GM18867 (cell line): Measurements from ENCODE around the gene PON2.

ENCODE experiments used
- ATAC-seq: cut with Tn5 transposase; IDR thresholded peaks from one replicate; pipeline ENCODE4 v1.9.1; 2021; ENCODE audit warnings: mild to moderate bottlenecking, moderate library complexity; ENCODE audit not compliant: unreplicated experiment

Gene PON2

GRCh38 chr7:95446618-95447017 lies 11.8 kb upstream of the PON2 start:
- no peak for ATAC-seq

GRCh38 chr7:95444796-95445195 lies 10.0 kb upstream of the PON2 start:
- no peak for ATAC-seq

- no peak for ATAC-seq
Measured at GRCh38 chr7:95441042-95441823, 6.4 kb upstream of the PON2 start.

GRCh38 chr7:95440394-95441038 lies 5.7 kb upstream of the PON2 start:
- no peak for ATAC-seq

- no peak for ATAC-seq
Measured at GRCh38 chr7:95436407-95436806, 1.6 kb upstream of the PON2 start.

GRCh38 chr7:95435422-95435780 lies 573 bp upstream of the PON2 start:
- ATAC-seq, result no peak

- no peak for ATAC-seq
Measured at GRCh38 chr7:95433952-95434556, 774 bp downstream of the PON2 start.

- no peak for ATAC-seq
Measured at GRCh38 chr7:95433129-95433528, 1.7 kb downstream of the PON2 start.

GRCh38 chr7:95432606-95433005 lies 2.2 kb downstream of the PON2 start:
- ATAC-seq, result no peak

- no peak for ATAC-seq
Measured at GRCh38 chr7:95430864-95431263, 4.0 kb downstream of the PON2 start.

- ATAC-seq, result no peak
Measured at GRCh38 chr7:95429241-95429990, 5.4 kb downstream of the PON2 start.

GRCh38 chr7:95427914-95428516 lies 6.8 kb downstream of the PON2 start:
- ATAC-seq, result no peak

GRCh38 chr7:95427166-95427565 lies 7.7 kb downstream of the PON2 start:
- ATAC-seq, result no peak

GRCh38 chr7:95425694-95426093 lies 9.1 kb downstream of the PON2 start:
- no peak for ATAC-seq

- no peak for ATAC-seq
Measured at GRCh38 chr7:95424716-95425115, 10.1 kb downstream of the PON2 start.

GRCh38 chr7:95421847-95422444 lies 12.9 kb downstream of the PON2 start:
- ATAC-seq, result no peak

- ATAC-seq, result no peak
Measured at GRCh38 chr7:95421000-95421846, 13.6 kb downstream of the PON2 start.

GRCh38 chr7:95412075-95412474 lies 22.8 kb downstream of the PON2 start:
- no peak for ATAC-seq

GRCh38 chr7:95411666-95412065 lies 23.2 kb downstream of the PON2 start:
- ATAC-seq, result no peak

- no peak for ATAC-seq
Measured at GRCh38 chr7:95411036-95411435, 23.8 kb downstream of the PON2 start.
